Testis (tissue), 3 donors: ENCODE measurements around the gene OTOA. TPM values are rescaled to one million over a fixed set of nuclear protein-coding genes. Genes with fewer than 3 reads are reported as not detected.
"Not testable (repeated sequence)": the region's sequence is repeated elsewhere in the genome, so short reads cannot be mapped to it uniquely, and the experiment has no call there.

ENCODE experiments used
- DNase-seq: peaks from one replicate; pipeline ENCODE4 v3.0.0-alpha.2; 2019
- H3K27ac ChIP-seq, 2 donors: fragments of 200-600 bp; sonication (generic); one replicate each; pipeline ENCODE4 v1.5.1; 2019
- H3K27me3 ChIP-seq: fragments of 200-600 bp; sonication (generic); one replicate; pipeline ENCODE4 v1.5.1; 2019
- H3K36me3 ChIP-seq: fragments of 200-600 bp; sonication (generic); one replicate; pipeline ENCODE4 v1.5.1; 2017; ENCODE audit warnings: low read depth; ENCODE audit errors: missing control alignments
- H3K4me1 ChIP-seq: fragments of 200-600 bp; sonication (generic); one replicate; pipeline ENCODE4 v1.5.1; 2019
- H3K4me3 ChIP-seq, 2 donors: fragments of 200-600 bp; sonication (generic); one replicate each; pipeline ENCODE4 v1.5.1; 2017 to 2019
- H3K9me3 ChIP-seq: fragments of 200-600 bp; sonication (generic); one replicate; pipeline ENCODE4 v1.5.1; 2017
- CTCF ChIP-seq, 3 experiments: fragments of 450-650 bp in 2 of 3; fragments of 200-600 bp in 1 of 3; sonication (generic) in 1 of 3; IDR thresholded peaks; one replicate each; pipeline ENCODE4 v1.5.1; 2016 to 2019; ENCODE audit warnings: antibody characterized with exemption in 3 of 3, mild to moderate bottlenecking in 2 of 3, moderate library complexity in 1 of 3
- POLR2A ChIP-seq: fragments of 450-650 bp; IDR thresholded peaks from one replicate; pipeline ENCODE4 v1.6.1; 2017; ENCODE audit warnings: antibody characterized with exemption, mild to moderate bottlenecking, moderate library complexity
- WGBS, 2 donors: methylation state at CpG; one replicate each; pipeline ENCODE4 v1.1.5; 2018; 5-methylcytosine and 5-hydroxymethylcytosine counted together
- intact Hi-C: fragments of 100-400 bp; cut with DNase I; formaldehyde crosslinking; loops from one replicate; pipeline ENCODE4 v1.15.1; 2023; ENCODE audit warnings: low total_unique reads
- polyA plus RNA-seq: library from polyadenylated mRNA; stranded (reverse); fragments of 350-450 nt; fragmentation: Illumina TruSeq; extraction: RNeasy Lipid Tissue Mini Kit (QIAGEN cat#74804); gene quantifications from one replicate; pipeline ENCODE4 v1.2.3, GENCODE V29; 2014; ENCODE audit warnings: low read depth, low replicate concordance; ENCODE audit not compliant: insufficient read depth
- total RNA-seq, 2 donors: library from RNA; depleted of rRNA; stranded (reverse); fragments of >200 nt; gene quantifications; one replicate each; pipeline ENCODE4 v1.2.3, GENCODE V29; 2016

OTOA gene
- total and polyA plus RNA-seq, 3 donors from 2014 or later = 6.5 to 19.7 (median 11.2) TPM

GRCh38 chr16:21722771-21723455, 59.1 kb downstream of the OTOA start:
- no peaks in the 10 kb centered on the region for H3K9me3 ChIP-seq
- WGBS, 2 donors = 81 to 84% methylated on average over 7 of the region's 7 CpGs
- no peak for TF ChIP-seq CTCF (IDR thresholded peaks at IDR 0.05)
- TF ChIP-seq POLR2A = no peak
- no peaks in the 10 kb centered on the region for H3K4me1 ChIP-seq
- H3K27me3 ChIP-seq = no peaks in the 10 kb centered on the region
- intact Hi-C loops = no loop called here
- no peak for DNase-seq
- H3K27ac ChIP-seq = no peak overlapping the region
- no peak overlapping the region for H3K4me3 ChIP-seq
- no peaks in the 10 kb centered on the region for H3K36me3 ChIP-seq

- no peak for DNase-seq
- Histone ChIP-seq H3K36me3 (no peaks in the 10 kb centered on the region), H3K27ac (no peak overlapping the region), H3K27me3 (no peaks in the 10 kb centered on the region), H3K4me3 (no peak overlapping the region), H3K4me1 (no peaks in the 10 kb centered on the region), H3K9me3 (no peaks in the 10 kb centered on the region)
- 86 to 89% methylated on average over 2 of the region's 2 CpGs for WGBS, 2 donors
- TF ChIP-seq POLR2A (no peak), CTCF (IDR thresholded peaks at IDR 0.05) (no peak)
- intact Hi-C loops = no loop called here
These were observed 59.8 kb downstream of the OTOA start for GRCh38 chr16:21723532-21723931.

GRCh38 chr16:21727344-21727743, 63.6 kb downstream of the OTOA start:
- H3K36me3 ChIP-seq = no peaks in the 10 kb centered on the region
- intact Hi-C loops = no loop called here
- no peaks in the 10 kb centered on the region for H3K27me3 ChIP-seq
- DNase-seq = no peak
- no peaks in the 10 kb centered on the region for H3K9me3 ChIP-seq
- H3K27ac ChIP-seq = no peak overlapping the region
- 91 to 95% methylated on average over 3 of the region's 3 CpGs for WGBS, 2 donors
- H3K4me3 ChIP-seq = no peak overlapping the region
- TF ChIP-seq CTCF (IDR thresholded peaks at IDR 0.05) = no peak
- TF ChIP-seq POLR2A = no peak
- no peaks in the 10 kb centered on the region for H3K4me1 ChIP-seq

GRCh38 chr16:21731233-21731632, 67.5 kb downstream of the OTOA start:
- H3K36me3 ChIP-seq, DNase-seq, H3K4me3 ChIP-seq, H3K27ac ChIP-seq, H3K4me1 ChIP-seq, intact Hi-C loops, H3K27me3 ChIP-seq, H3K9me3 ChIP-seq: not testable (repeated sequence)
- WGBS, 2 donors = 77 to 90% methylated on average over 4 of the region's 4 CpGs

- DNase-seq, H3K9me3 ChIP-seq, H3K27ac ChIP-seq, H3K27me3 ChIP-seq, H3K4me3 ChIP-seq, intact Hi-C loops, H3K36me3 ChIP-seq, H3K4me1 ChIP-seq: not testable (repeated sequence)
- no CpG with 5 or more reads among the region's 7 CpGs for WGBS, 2 donors
These were observed 76.9 kb downstream of the OTOA start for GRCh38 chr16:21740637-21741036.

GRCh38 chr16:21756192-21757079, 92.7 kb downstream of the OTOA start:
- H3K4me3 ChIP-seq, H3K27me3 ChIP-seq, H3K27ac ChIP-seq, intact Hi-C loops, H3K9me3 ChIP-seq, H3K4me1 ChIP-seq, DNase-seq, H3K36me3 ChIP-seq: not testable (repeated sequence)
- 47 to 49% methylated on average over 4 to 6 of the region's 12 CpGs for WGBS, 2 donors

GRCh38 chr16:21757080-21757671, 93.4 kb downstream of the OTOA start:
- H3K27me3 ChIP-seq, intact Hi-C loops, DNase-seq, H3K36me3 ChIP-seq, H3K4me3 ChIP-seq, H3K9me3 ChIP-seq, H3K4me1 ChIP-seq, H3K27ac ChIP-seq: not testable (repeated sequence)
- WGBS, 2 donors = 40 to 50% methylated on average over 2 to 4 of the region's 31 CpGs

- WGBS, 2 donors = 83 to 88% methylated on average over 1 to 2 of the region's 2 CpGs
- H3K4me1 ChIP-seq, intact Hi-C loops, H3K4me3 ChIP-seq, H3K27ac ChIP-seq, H3K9me3 ChIP-seq, H3K27me3 ChIP-seq, DNase-seq, H3K36me3 ChIP-seq: not testable (repeated sequence)
These were observed 104.5 kb downstream of the OTOA start for GRCh38 chr16:21768280-21768679.

GRCh38 chr16:21768810-21769209, 105.0 kb downstream of the OTOA start:
- not testable (repeated sequence) for H3K4me3 ChIP-seq, H3K27ac ChIP-seq

More at GRCh38 chr16:21768810-21769209, 105.0 kb downstream of the OTOA start:
- DNase-seq, H3K36me3 ChIP-seq, intact Hi-C loops, H3K27me3 ChIP-seq, H3K9me3 ChIP-seq, H3K4me1 ChIP-seq: not testable (repeated sequence)
- no CpG with 5 or more reads among the region's 5 CpGs for WGBS, 2 donors
